Neural progenitor cell (in vitro differentiated cells): ENCODE data around the gene RBMX. TPM values are rescaled to one million over a fixed set of nuclear protein-coding genes. Genes with fewer than 3 reads are reported as not detected.

Experiments used
- DNase-seq: peaks from one replicate; pipeline ENCODE4 v3.0.0-alpha.2; 2016; ENCODE audit warnings: low spot score
- H2AFZ ChIP-seq: fragments of 200-600 bp; sonication (generic); replicated peaks from 2 replicates; pipeline ENCODE4 v1.6.1; 2016; ENCODE audit warnings: antibody characterized with exemption
- H3F3A ChIP-seq: fragments of 200-600 bp; sonication (generic); 2 replicates; pipeline ENCODE4 v1.6.1; 2016; ENCODE audit warnings: antibody characterized with exemption, low read depth
- H3K27ac ChIP-seq: fragments of 200-600 bp; sonication (generic); 2 replicates; pipeline ENCODE4 v1.5.1; 2016; ENCODE audit warnings: mild to moderate bottlenecking
- H3K27me3 ChIP-seq: fragments of 200-600 bp; sonication (generic); 2 replicates; pipeline ENCODE4 v1.6.1; 2016; ENCODE audit warnings: mild to moderate bottlenecking, moderate library complexity
- H3K36me3 ChIP-seq: fragments of 200-600 bp; sonication (generic); 2 replicates; pipeline ENCODE4 v1.5.1; 2016
- H3K4me1 ChIP-seq: fragments of 200-600 bp; sonication (generic); 2 replicates; pipeline ENCODE4 v1.6.1; 2016; ENCODE audit warnings: mixed run types
- H3K4me2 ChIP-seq: fragments of 200-600 bp; sonication (generic); 2 replicates; pipeline ENCODE4 v1.6.1; 2016
- H3K4me3 ChIP-seq: fragments of 200-600 bp; sonication (generic); 2 replicates; pipeline ENCODE4 v1.5.1; 2016
- H3K79me2 ChIP-seq: fragments of 200-600 bp; sonication (generic); 2 replicates; pipeline ENCODE4 v1.6.1; 2016; ENCODE audit warnings: low read depth
- H3K9ac ChIP-seq: fragments of 200-600 bp; sonication (generic); 2 replicates; pipeline ENCODE4 v1.6.1; 2016
- H3K9me3 ChIP-seq: fragments of 200-600 bp; sonication (generic); 2 replicates; pipeline ENCODE4 v1.5.1; 2016; ENCODE audit warnings: low read depth
- H4K20me1 ChIP-seq: fragments of 200-600 bp; sonication (generic); 2 replicates; pipeline ENCODE4 v1.6.1; 2016; ENCODE audit warnings: low read depth
- H3K27ac Mint-ChIP-seq: 3 replicates; pipeline ENCODE4 v1.8.0; 2021; ENCODE audit warnings: mixed read lengths
- H3K27me3 Mint-ChIP-seq: 2 replicates; pipeline ENCODE4 v1.8.0; 2022; ENCODE audit warnings: low read depth, mild to moderate bottlenecking, inconsistent platforms, moderate library complexity, mixed read lengths; ENCODE audit not compliant: insufficient read depth
- H3K36me3 Mint-ChIP-seq: 3 replicates; pipeline ENCODE4 v1.8.0; 2021; ENCODE audit warnings: mixed read lengths
- H3K4me1 Mint-ChIP-seq: 3 replicates; pipeline ENCODE4 v1.8.0; 2021; ENCODE audit warnings: mixed read lengths
- H3K4me3 Mint-ChIP-seq: 3 replicates; pipeline ENCODE4 v1.8.0; 2021; ENCODE audit warnings: mild to moderate bottlenecking, moderate library complexity, mixed read lengths
- H3K9me3 Mint-ChIP-seq: 3 replicates; pipeline ENCODE4 v1.8.0; 2020; ENCODE audit warnings: mixed read lengths
- CTCF ChIP-seq: fragments of 200-600 bp; sonication (generic); IDR thresholded peaks from 2 replicates; pipeline ENCODE4 v1.5.1; 2017; ENCODE audit warnings: antibody characterized with exemption, mild to moderate bottlenecking
- EZH2 ChIP-seq: fragments of 200-600 bp; sonication (generic); IDR thresholded peaks from 2 replicates; pipeline ENCODE4 v1.6.1; 2017; ENCODE audit warnings: antibody characterized with exemption, mild to moderate bottlenecking, moderate library complexity
- EZH2phosphoT487 ChIP-seq: fragments of 200-600 bp; sonication (generic); IDR thresholded peaks from 2 replicates; pipeline ENCODE4 v1.6.1; 2017; ENCODE audit warnings: antibody characterized with exemption
- small RNA-seq: library from RNA; depleted of rRNA; stranded (forward); fragments of <200 nt; gene quantifications from one replicate; pipeline ENCODE3, GENCODE V24; 2015
- total RNA-seq: library from RNA; depleted of rRNA; stranded (reverse); fragments of >200 nt; gene quantifications from 2 replicates; pipeline ENCODE4 v1.2.3, GENCODE V29; 2015; ENCODE audit warnings: low replicate concordance

The RBMX gene
- total RNA-seq, 1 donor from 2014 or later: 1,287 TPM

GRCh38 chrX:136828830-136829229, 51.7 kb downstream of the RBMX start:
- Mint-ChIP-seq H3K9me3 (peaks cover 6% of the 10 kb centered on the region), H3K27me3 (peaks cover 3% of the 10 kb centered on the region), H3K4me3 (no peak overlapping the region), H3K36me3 (peaks cover 9% of the 10 kb centered on the region), H3K4me1 (no peaks in the 10 kb centered on the region), H3K27ac (no peak overlapping the region)
- Histone ChIP-seq H4K20me1 (no peaks in the 10 kb centered on the region), H3K4me2 (no peak overlapping the region), H3K27me3 (no peaks in the 10 kb centered on the region), H3K27ac (no peak overlapping the region), H3K4me1 (no peaks in the 10 kb centered on the region), H3K4me3 (no peak overlapping the region), H3K79me2 (no peaks in the 10 kb centered on the region), H2AFZ (no peak overlapping the region), H3K9ac (no peak overlapping the region), H3K36me3 (no peaks in the 10 kb centered on the region), H3K9me3 (no peaks in the 10 kb centered on the region), H3F3A (no peaks in the 10 kb centered on the region)
- no peak for DNase-seq
- TF ChIP-seq EZH2phosphoT487 (no peak), EZH2 (no peak), CTCF (no peak)

GRCh38 chrX:136827026-136827425, 53.5 kb downstream of the RBMX start:
- H3K4me3 Mint-ChIP-seq: no peak overlapping the region

GRCh38 chrX:136825771-136826170, 54.8 kb downstream of the RBMX start:
- Mint-ChIP-seq H3K4me1 (no peaks in the 10 kb centered on the region), H3K36me3 (peaks cover 7% of the 10 kb centered on the region), H3K27me3 (peaks cover 3% of the 10 kb centered on the region), H3K9me3 (peaks cover 8% of the 10 kb centered on the region), H3K27ac (no peak overlapping the region), H3K4me3 (no peak overlapping the region)
- no peak for DNase-seq
- H3K79me2 ChIP-seq: no peaks in the 10 kb centered on the region
- no peak overlapping the region for H3K4me3 ChIP-seq
- H3K36me3 ChIP-seq: no peaks in the 10 kb centered on the region
- no peaks in the 10 kb centered on the region for H4K20me1 ChIP-seq
- H3K27ac ChIP-seq: no peak overlapping the region
- no peak overlapping the region for H3K9ac ChIP-seq
- no peaks in the 10 kb centered on the region for H3K27me3 ChIP-seq
- H2AFZ ChIP-seq: no peak overlapping the region
- no peak overlapping the region for H3K4me2 ChIP-seq
- H3F3A ChIP-seq: no peaks in the 10 kb centered on the region
- no peaks in the 10 kb centered on the region for H3K4me1 ChIP-seq
- H3K9me3 ChIP-seq: no peaks in the 10 kb centered on the region
- TF ChIP-seq EZH2phosphoT487 (no peak), CTCF (no peak), EZH2 (no peak)

More at GRCh38 chrX:136827026-136827425, 53.5 kb downstream of the RBMX start:
- peaks cover 3% of the 10 kb centered on the region for H3K27me3 Mint-ChIP-seq
- H3K9me3 Mint-ChIP-seq: peaks cover 6% of the 10 kb centered on the region
- no peak overlapping the region for H3K4me2 ChIP-seq
- DNase-seq: no peak
- no peaks in the 10 kb centered on the region for H3K9me3 ChIP-seq
- H3K4me1 Mint-ChIP-seq: no peaks in the 10 kb centered on the region
- H3K4me3 ChIP-seq: no peak overlapping the region
- H3K36me3 ChIP-seq: no peaks in the 10 kb centered on the region
- no peak overlapping the region for H3K27ac ChIP-seq
- no peak overlapping the region for H2AFZ ChIP-seq
- H3K36me3 Mint-ChIP-seq: peaks cover 8% of the 10 kb centered on the region
- H3K4me1 ChIP-seq: no peaks in the 10 kb centered on the region
- no peak for TF ChIP-seq CTCF
- no peaks in the 10 kb centered on the region for H3K79me2 ChIP-seq
- H3K27me3 ChIP-seq: no peaks in the 10 kb centered on the region
- H4K20me1 ChIP-seq: no peaks in the 10 kb centered on the region
- no peaks in the 10 kb centered on the region for H3F3A ChIP-seq
- H3K27ac Mint-ChIP-seq: no peak overlapping the region
- H3K9ac ChIP-seq: no peak overlapping the region

Small RNAs within 50 kb of the gene (small RNA-seq; reads per million reads assigned to genes)
- gene SNORD61: not detected

Other genes starting within 250 kb of the RBMX start
- gene CD40LG, start 232.6 kb downstream of the RBMX start, total RNA-seq: not detected in 2 replicates
- gene ARHGEF6, start 99.8 kb downstream of the RBMX start, total RNA-seq: 2.0 and 3.2 TPM in 2 replicates
- gene GPR101, start 153.3 kb upstream of the RBMX start, total RNA-seq: not detected in 2 replicates